GM20000 (cell line): ENCODE measurements around the gene ISM2.
A peak's percentile ranks its signal among the peaks of the same experiment; 100 is the strongest.

Experiments used
- DNase-seq: peaks from one replicate; pipeline ENCODE4 v3.0.0; 2012; ENCODE audit warnings: low spot score
- TF ChIP-seq, protein P1 (sequence below): IDR thresholded peaks from 2 replicates; pipeline ENCODE4 v1.5.1; 2012; ENCODE audit warnings: mild to moderate bottlenecking, control low read depth; ENCODE audit errors: extremely low read depth, missing control alignments

ISM2 gene

DNA sequence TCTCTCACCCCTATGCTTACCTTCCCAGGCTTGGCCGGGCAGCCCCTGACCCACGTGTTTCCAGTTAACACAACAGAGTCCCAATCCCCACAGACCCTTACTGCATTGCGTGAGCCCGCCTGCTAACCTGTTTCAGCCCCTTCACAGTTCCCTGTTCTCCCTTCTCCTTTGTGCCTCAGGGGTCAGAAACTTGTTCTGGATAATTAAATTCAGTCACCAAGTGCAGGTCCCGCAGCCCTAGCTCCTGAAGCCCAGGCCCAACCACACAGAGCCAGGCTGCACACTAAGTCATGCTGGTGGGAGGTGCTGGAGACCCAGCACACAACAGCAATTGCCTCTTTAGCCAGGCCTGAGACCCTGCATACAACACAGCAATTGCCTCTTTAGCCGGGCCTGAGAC is 9.6 kb downstream of the ISM2 start:
- TF ChIP-seq, protein P1, sequence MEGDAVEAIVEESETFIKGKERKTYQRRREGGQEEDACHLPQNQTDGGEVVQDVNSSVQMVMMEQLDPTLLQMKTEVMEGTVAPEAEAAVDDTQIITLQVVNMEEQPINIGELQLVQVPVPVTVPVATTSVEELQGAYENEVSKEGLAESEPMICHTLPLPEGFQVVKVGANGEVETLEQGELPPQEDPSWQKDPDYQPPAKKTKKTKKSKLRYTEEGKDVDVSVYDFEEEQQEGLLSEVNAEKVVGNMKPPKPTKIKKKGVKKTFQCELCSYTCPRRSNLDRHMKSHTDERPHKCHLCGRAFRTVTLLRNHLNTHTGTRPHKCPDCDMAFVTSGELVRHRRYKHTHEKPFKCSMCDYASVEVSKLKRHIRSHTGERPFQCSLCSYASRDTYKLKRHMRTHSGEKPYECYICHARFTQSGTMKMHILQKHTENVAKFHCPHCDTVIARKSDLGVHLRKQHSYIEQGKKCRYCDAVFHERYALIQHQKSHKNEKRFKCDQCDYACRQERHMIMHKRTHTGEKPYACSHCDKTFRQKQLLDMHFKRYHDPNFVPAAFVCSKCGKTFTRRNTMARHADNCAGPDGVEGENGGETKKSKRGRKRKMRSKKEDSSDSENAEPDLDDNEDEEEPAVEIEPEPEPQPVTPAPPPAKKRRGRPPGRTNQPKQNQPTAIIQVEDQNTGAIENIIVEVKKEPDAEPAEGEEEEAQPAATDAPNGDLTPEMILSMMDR: no peak
- no peak for DNase-seq

DNA sequence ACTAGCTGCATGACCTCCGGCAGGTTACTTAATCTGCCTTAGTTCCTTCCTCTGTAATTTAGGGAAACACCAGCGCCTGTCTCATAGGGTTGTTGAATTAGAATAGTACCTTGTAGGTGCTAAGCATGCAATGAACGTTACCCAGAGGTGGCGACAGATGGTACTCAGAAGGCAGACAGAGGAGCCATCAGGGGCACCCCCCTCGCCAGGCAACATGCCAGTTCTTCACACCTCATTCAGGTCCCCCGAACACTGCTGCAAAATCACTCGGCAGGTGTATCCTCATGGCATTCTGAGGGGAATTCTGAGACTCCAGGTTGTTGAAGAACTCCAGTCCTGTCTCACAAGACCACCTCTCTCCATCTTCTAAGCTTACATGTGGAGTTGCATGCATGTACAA is 10.1 kb downstream of the ISM2 start:
- DNase-seq: no peak
- TF ChIP-seq, protein P1: no peak

DNA sequence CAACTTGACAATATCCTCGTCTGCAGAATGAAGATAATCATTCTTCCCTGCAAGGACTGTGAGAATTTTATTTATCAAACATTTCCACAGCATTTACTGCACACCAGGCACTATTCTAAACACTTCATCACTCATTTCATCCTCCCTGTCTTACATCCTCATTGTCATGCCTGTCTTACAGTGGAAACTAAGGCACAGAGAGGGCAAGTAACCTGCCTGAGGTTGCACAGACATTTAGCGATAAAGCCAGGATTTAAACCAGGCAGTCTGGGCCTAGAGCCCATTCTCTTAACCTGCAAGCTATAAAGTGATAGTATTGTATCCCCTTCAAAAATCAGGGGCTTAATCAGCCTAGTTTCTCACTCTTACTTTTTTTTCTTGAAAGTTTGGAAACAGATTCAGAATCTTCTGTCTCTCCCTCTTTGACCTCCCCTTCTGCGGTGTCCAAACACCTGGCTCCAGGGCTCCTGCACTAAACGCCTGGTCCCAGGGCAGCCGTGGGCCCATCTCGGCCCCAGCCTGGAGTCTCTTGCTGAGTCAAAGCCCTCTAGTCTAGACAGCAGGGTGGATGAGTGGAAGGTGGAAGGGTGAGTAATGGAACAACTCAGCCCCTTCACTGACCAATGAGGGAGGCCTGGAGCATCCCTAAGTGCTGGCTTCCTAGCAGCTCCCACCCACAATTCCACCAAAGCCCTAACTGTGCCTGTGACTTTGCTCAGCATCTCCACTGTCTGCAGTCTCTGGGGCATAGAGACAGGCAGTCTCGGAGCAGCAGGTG is 12.5 kb downstream of the ISM2 start:
- no peak for DNase-seq
- TF ChIP-seq, protein P1: no peak

DNA sequence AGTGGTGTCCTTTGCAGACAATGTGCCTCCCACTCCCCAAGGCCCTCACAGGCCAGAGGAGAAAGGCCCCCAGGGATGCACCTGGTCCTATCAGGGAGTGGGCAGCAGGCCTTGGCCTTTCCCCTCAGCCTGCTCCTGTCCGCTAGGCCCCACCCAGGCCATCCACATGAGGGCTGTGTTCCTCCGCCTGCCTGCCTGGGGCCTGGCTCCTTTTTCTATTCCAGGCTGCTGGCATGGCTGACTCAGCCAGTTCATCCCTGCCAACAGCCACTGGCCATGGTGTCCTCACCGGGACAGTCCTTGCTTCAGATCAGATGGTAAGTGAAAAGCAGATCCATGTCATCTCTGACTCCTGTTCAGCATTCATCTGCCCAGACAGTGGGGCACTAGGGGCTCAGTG is 13.4 kb downstream of the ISM2 start:
- DNase-seq: no peak
- TF ChIP-seq, protein P1: no peak

DNA sequence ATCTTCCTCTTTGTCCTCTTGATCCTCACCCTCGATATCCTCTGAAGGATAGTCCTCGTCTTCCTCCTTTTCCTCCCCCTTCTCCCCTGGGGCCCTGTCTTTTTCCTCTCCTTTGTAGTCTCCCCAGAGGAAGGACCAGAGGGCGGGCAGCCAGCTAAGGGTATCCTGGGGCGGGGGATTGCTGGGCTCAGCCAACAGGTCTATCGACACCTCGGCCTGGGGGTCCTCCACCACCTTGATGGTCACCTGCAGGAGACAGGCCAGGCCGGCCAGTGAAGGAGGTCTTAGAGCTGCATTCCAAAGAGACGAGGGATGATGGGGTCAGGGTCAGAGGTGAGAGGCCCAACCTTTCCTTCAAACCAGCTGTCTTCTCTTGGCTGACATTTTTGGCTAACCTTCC is 16.2 kb downstream of the ISM2 start:
- TF ChIP-seq, protein P1: no peak
- DNase-seq: no peak

DNA sequence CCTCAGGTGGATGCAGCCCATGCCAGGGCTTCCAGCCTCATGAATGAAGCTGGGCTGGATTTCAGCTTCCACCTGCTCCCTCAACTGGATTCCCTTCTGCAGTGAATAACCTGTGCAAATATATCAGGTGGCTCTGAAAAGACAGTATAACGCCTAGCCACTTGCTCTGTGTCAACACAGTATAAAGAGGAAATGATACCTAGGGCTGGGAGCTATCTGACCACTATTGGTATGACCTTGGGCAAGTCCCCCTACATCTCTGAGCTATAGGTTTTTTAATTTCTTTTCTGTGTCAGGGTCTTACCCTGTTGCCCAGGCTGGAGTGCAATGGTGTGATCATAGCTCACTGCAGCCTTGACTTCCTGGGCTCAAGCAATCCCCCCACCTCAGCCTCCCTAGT is 19.8 kb downstream of the ISM2 start:
- DNase-seq: peak; percentile 78
- TF ChIP-seq, protein P1: no peak

DNA sequence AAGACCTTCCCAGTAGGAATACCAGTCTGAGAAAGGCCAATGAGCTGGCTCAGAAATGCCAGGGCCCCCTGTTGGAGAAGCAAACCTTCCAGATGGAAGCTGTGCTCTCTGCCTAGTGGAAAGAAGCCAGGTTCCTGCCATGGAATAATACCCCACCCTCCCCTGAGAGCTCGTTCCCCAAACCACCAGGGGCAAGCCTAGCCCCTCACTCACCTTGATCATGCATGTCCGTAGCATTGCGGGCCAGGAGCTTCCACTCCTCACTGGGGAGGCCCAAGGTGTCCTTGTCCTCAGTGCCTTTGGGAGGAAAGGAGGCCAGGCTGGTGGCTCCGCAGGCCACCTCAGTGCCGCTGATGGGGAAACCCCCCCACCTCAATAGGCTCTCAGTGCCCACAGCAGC is 20.6 kb downstream of the ISM2 start:
- TF ChIP-seq, protein P1: no peak
- no peak for DNase-seq
